Activated naive CD4-positive, alpha-beta T cell treated with anti-CD3 and anti-CD28 coated beads, Interleukin-2, amount 50 U/mL, for 16 hours (primary cell): ENCODE measurements around the gene JAKMIP3.

Source experiments
- DNase-seq: peaks from one replicate; pipeline ENCODE4 v3.0.0-alpha.2; 2020

JAKMIP3 gene

DNA sequence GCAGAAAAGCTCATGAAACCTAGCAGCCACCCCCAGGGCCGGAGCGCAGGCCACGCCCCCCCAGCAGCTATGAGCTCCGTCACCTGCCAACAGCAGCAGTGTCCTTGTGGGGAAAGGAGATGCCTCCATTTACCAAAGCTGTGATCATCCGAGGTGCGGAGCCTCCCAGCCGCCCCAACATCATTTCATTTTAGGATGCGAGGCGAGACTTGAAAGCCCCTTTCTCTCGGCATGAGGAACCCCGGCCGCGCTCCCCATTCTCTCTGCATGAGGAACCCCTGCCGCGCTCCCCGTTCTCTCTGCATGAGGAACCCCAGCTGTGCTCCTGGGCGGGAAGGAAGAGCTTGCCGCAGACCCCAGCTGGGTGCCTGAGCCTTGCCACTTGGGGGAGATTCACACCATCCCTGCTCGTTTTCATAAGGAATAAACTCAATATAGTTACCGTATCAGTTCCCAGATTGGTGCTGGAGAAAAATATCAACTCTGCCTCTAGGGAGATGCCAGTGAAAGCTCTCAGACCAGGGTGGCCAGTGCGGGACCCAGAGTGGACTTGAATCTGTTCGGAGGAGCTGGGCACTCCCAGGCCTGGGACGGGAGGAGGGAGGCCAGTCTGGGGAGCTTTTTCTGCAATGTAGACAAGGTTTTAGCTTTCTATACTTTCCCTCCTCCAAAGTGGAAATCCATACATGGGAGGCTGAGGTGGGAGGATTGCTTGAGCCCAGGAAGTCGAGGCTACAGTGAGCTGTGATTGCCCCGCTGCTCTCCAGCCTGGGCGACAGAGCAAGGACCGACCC, 35.0 kb downstream of the JAKMIP3 start:
- no peak for DNase-seq

DNA sequence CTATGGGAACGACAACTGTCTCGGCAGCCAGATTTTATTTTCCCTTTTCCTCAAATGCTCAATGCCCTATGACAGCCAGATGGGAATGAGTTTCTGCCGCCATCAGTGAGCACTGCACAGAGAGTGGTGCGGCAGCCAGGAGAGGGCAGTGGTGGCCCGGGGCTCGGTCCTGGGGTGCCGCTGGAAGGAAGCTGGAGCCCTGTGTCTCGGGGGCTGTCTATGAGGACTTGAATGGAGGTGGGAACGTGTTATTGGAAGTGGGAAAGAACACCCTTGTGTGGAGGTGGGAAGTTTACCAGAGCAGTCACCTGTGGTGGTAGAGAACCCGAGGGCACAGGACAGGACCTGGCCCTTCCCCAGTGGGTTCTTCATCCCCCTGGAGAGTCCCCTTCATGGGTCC, 35.8 kb downstream of the JAKMIP3 start:
- no peak for DNase-seq

DNA sequence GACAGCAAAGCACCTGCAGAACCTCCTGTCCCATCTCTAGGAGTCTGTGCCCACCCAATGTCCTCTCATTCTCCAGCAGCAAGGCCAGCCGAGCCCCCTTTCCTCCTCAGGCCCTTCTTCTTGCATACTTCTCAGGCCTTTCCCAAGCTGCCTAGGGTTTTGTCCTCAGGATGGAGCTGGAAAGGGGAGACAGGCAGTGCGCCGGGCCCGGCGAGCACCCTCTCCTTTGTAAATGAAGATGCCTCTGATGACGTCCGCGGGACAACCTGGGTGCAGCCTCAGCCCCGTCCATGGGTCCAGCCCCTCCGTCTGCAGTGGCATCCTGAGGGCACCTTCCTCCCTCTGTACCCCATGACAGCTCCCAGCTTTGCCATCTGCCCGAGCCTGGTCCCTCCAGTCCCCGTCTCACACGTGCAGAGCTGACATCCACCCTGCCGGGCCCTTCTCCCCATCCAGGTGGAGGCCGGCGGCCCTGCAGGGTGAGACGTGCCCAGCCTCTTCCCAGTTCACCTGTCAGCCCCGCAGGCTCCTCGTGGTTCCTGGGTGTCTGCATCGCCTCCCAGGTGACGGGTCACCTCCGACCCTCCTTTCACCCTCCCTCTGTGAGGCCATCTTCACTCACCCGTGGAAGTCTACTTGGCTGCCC, 36.4 kb downstream of the JAKMIP3 start:
- no peak for DNase-seq

DNA sequence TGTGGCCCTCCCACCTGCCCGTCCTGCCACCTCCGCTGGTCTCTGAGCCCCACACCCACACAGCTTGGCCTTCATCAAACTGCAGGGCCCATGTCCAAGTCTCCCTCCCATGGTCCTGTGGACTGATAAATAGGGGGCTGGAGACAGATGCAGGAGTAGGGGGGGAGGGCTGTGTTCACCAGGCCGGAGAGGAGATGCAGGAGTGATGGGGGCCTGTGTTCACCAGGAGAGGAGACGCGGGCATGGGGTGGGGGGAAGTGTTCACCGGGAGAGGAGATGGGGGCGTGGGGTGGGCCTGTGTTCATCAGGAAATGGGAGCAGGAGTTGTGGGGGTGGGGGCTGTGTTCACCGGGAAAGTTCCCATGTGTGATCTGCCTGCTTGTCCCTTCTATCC, 37.0 kb downstream of the JAKMIP3 start:
- no peak for DNase-seq

DNA sequence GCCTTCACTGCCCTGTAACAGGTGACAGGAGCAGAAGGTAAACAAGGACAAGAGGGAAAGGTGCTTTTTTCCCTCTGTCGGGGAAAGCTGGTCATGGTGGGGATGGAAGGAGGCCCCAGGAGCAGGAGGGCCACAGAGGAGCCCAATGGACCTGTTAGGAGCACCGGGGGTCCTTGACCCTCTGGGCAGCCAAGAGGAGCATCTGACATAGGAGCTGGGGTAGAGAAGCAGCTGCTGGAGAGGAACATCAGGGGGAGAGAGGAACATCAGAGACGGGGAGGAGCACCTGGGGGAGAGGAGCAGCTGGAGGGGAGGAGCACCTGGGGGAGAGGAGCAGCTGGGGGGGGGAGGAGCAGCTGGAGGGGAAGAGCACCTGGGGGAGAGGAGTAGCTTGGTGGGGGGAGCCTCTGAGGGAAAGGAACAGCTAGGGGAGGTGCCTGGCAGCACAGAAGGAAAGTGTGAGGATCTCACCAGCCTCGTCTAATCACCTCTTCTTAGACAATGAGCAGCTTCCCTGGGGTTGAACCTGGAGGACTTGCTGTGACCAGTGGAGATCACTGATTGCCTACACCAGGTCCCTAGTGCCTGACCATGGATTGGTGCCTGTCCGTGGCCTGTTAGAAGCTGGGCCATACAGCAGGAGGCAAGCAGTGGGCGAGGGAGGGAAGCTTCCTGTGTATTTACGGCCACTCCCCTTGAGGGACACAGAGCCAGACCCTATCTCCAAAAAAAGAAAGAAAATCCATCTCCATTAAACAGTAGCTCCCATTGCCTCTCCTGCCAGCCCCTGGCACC, 37.6 kb downstream of the JAKMIP3 start:
- DNase-seq: no peak

DNA sequence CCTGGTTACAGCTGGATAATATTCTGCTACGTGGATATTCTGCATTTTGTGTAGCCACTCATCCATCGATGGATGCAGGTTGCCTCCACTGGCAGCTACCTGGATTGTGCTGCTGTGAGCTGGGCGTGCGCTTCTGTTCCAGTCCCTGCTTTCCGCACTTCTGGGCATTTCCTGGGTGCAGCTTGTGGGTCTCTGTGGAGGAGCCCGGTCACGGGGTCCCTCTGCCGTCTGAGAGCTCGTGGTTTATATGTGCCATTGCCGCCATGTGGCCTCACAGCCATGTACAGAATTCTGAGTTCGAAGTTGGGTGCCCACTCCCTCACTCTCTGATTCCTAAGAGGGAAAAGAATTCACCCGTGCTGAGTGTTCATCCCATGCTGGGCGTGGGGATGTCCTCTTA, 38.3 kb downstream of the JAKMIP3 start:
- no peak for DNase-seq

DNA sequence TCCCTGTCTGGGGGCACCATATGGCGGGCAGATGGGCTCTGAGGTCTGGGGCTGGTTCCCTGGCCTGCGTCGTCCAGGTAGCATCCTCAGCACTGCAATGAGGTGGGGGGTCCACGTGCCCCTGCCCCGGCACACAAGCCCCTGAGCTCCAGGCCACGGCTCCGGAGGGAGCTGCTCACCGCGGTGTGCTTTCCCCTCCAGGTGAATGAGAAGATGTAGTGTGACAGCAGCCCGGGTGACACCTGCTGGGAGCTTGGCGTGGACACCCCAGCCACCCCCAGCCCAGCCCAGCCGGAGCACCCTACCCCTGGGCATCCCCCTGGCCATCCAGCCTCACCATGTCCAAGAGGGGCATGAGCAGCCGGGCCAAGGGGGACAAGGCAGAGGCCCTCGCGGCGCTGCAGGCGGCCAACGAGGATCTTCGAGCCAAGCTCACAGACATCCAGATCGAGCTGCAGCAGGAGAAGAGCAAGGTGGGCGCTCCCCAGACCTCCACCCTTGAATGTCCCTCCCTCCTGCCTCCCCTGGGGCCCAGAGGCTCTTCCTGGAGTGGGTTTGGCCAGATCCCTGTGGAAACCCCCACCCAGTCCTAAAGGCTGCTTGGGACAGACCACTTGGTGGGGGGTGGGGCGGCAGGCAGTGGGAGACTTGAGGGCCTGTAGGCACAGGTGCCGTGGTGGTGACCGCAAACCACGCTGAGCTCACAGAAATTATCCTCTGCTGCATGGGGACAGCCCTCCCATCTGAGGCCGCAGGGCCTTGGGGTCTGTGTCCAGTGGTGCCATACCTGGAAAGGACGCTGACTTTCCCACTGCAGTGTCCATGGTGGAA, 38.9 kb downstream of the JAKMIP3 start:
- no peak for DNase-seq

DNA sequence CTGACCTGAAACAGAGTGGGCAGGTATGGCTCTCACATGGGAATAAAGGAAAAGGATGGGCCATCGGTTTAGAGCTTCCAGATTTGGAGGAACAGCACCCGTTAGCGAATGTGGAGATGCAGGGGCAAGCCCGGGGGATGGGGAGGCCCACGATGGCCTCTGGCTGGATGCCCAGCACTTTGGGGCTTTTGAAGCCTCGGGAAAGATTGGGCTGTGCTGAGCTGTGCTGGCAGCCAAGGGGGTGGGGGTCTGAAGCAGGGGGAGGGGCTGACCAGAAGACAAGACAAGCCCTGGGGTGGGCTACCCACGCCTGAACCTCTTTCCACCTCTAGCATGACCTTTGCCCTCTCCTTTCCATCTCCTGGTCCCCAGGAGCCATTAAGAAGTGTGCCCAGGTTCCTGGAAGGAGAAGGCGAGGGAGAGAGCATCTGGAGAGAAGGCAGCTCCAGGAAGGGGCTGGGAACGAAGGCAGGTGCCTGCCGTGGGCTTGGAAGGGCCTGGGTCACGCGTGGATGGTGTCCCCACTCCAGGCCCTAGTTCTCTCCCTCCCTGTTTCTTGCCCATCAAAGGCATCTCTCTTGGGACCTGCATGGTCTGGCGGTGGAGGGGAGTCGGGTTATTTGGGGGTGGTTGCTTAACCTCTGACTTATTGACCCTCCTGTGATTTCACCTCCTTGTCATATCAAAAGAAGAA, 39.7 kb downstream of the JAKMIP3 start:
- no peak for DNase-seq

DNA sequence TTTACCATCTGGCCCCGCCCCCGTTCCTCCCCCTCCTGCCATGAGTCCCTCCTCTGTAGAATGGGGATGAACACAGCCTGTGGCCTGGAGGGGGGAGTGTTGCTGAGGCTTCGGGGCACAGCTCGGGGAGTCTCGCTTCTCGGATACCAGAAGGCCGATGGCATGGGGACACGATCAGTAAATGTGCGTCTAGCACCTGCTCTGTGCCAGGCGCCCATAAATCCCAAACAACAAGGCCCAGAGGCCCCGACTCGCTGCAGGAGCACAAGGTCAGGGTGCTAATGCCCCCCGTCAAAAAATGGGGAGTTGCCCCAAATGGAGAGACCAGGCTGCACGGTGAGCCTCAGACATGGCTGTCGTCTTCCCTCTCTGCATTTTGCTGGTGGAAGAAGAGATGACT, 40.7 kb downstream of the JAKMIP3 start:
- no peak for DNase-seq

DNA sequence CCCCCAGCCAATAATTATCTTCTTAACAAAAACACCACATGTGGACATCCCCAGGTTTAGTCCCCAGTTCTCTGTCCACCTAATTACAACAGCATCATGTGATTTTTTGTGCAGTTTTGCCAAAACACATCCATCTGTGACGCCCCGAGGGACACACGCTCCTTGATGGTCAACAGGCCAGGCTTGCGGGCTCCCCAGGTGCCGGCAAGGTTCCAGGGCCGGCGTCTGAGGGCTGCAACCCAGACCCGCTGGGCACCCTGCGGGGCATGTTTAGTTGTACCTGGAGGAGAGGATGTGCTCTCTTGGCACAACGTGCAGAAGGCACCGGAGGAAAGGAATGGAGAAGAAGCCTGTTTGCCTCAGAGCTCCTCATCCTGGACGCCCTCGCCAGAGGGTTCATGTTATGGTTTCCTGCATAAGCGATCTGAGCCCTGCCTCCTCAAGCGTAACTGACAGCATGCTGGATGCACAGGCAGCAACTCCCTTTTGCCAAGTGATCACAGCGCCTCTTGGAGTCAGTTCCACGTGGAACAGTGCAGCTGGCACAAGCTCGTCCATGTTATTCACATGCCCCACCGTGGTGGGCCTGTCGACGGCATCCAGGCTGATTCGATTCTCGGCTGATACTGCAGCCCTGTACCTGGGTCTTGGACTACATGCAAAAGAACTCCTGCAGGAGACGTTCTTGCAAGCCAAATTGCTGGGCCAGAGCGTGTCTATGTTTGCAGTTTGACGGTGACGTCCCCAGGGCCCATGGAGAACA, 41.6 kb downstream of the JAKMIP3 start:
- DNase-seq: no peak

DNA sequence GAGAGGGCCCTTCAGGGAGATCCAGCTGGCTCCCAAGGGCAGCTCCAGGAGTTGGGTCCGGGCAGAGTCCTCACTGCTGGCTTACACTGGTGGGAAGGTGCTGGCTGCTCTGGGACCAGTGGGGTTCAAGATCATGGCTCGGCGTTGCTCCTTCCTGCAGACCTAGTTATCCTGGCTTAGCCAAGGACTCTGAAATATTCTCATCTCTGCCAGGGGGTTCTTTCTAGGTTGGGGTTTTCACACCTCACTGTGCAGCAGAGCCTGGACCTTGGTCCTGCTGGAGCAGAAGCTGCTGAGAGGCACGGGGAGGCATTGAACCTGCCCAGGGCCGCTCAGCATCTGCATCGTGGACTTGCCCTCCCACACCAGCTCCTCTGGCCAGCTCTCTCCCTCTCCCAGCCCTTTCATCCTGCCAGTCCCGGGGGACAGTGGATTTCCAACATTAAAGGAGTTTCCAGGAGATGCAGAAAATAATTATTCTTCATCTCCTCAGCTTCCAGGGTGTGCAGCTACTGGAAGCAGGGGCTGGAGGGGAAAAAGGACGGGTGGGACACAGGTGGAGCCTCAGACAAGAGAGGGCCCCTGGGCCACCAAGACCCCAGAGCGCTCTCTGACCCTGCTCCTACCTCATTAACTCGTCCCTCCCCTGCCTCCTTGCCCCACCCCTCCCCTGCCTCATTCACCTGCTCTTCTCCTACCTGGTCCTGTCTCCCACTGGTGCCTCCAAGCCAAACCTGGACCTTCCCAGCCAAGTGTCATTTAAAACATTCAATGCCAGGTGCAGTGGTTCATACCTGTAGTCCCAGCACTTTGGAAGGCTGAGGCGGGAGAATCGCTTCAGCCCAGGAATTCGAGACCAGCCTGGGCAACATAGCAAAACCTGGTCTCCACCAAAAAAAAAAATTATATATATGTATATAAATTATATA, 42.5 kb downstream of the JAKMIP3 start:
- no peak for DNase-seq

DNA sequence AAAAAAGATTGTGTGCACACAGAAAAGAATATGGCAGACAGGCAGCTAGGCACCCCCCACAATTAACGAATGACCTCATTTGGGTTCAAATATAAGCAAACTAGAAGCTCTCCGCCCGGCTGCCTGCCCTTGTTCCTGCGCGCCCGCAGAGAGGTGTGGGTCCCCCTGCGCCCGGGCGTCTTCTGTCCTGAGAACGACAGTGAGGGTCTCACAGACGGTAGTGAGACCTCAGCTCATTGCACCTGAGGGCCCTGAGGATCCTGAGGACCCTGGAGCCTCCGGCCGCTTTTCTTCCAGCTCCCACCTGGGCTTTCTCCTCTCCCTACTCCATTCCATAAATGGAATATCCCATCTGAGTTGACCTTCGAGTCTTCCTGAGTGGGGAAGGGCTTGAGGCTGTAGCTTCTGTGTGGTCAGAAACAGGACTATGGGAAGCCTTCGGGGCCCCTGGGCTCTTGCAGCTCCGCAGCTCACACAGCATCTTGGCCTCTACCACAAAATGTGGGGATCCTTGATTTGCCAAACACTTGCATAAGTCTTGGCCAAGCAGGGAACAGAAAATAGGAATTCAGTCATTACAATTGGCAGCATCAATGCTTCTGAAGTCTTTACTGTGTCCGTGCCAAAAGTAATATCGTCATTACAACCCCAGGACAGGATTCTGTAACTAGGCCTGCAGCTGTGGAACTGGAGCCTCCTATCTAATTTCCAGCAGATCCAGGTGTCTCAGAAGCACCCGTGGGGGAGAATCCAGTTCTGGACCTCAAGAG, 43.8 kb downstream of the JAKMIP3 start:
- DNase-seq: no peak

DNA sequence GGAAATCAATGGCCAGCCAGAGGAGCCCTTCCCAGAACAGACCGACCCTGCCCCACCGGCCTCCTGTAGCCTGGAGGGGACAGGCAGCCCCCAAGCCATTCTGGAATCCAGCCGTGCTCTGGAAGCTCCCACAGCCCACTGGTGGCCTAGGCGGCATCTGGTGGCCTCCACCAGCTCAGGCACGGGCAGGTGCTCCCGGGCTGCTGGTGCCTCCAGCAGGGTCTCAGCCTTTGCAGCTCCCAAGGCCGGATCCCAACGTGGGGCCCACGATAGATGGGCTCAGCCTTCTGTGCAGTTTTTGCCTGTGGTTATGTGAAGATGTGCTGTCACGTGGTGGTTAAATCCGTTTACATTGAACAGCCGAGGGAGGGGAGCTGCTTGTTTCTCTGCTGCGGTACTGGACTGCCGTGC, 44.4 kb downstream of the JAKMIP3 start:
- DNase-seq: no peak

DNA sequence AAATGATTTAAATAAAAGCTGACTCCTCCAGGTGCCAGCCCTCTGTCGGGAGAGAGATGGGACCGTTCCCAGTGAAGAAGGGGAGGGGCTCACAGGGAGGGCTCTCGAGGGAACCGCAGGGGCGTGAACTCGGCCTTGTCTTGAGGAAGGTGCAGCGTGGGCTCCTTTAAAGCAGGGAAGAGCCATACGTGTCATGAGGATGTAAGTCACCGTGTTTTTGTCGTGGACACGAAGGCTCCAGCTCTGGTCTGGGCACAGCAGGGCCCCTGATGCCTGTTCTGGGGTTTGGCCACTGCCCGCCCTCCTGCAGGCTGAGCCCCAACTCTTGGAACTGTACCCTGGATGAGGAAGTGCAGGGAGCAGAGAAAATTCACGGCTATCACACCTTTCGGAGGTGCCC, 45.0 kb downstream of the JAKMIP3 start:
- DNase-seq: no peak

DNA sequence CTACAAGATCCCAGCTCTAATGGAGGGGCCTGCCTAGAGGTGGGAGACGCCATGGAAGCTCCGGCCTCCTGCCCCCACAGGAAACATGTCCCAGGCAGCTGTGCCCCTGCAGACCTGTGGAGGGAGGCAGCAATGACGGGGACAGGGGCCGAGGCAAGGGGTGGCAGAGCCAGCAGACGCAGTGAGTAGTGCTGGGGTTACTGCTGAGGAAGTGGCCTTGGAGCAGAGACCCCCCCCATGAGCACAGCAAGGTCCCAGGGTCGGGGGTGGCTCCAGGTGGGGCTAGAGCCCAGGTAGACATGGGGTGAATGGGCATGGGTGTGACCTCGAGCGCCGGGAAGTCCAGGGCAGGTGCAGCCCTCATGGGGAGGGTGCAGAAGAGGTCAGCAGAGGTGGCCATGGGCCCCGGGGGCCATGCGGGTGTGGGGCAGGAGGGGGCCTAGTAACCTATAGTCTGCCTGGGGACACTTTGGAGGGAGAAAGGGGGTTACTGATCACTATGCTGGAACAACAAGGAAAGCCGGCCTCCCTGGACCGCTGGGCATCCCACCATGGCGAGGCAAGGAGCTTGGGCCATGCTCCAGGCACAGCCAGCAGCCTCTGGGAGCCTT, 45.5 kb downstream of the JAKMIP3 start:
- DNase-seq: no peak

DNA sequence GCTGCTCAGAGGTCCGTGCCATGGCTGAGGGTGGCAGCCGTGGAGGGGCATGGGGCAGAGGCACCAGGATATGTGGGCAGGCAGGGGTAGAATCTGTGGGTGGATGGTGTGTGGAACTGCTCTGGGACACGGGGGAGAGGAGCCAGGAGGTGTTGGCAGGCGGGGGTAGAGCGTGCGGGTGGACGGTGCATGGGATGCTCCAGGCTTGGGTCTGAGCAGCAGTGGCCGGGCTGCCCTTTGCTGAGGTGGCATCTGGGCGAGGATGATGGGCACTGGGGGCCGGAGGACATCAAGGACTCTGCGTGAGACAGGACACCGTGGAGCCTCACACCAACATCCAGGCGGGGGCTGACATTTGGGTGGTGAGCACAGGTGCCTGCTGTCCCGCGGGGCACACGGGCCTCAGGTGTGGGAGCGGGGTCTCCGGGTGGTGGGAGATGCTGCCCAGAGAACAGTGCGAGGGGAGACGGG, 46.2 kb downstream of the JAKMIP3 start:
- no peak for DNase-seq

DNA sequence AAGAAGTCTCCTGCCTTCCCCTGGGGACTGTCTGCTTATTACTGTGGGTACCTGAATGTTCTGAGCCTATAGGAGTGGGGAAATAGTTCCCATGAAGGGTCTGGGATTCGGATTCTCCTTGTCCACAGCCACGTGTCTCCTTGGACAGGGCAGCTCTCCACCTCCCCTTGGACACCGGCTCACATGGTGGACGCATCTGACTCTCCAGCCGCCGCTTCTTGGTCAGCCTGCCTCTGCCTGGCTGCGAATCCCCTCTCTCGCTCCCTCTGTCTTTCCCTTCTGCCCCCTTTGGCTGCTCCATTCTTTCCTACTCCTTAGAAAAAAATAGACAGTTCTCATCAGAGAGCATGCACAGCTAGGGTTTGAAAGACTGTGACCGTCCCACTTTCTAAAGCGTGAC, 46.9 kb downstream of the JAKMIP3 start:
- DNase-seq: no peak

DNA sequence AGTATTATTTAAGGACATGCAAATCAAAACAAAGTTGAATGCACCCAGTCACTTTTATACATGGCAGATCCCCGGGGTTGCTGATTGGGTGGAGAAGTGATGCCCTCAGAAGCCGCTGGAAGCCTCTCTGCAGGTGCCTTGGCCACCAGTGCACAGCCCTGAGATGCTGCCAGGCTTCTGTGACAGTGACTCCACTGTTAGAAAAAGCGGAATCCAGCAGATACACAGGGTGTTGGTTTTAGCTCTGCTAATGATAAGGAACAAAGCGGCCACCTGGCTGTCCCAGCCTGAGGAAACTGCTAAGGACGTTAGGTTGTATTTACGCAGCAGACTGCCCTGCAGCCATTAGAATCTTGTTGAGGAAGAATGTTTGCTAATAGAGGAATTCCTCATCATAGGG, 47.5 kb downstream of the JAKMIP3 start:
- no peak for DNase-seq

DNA sequence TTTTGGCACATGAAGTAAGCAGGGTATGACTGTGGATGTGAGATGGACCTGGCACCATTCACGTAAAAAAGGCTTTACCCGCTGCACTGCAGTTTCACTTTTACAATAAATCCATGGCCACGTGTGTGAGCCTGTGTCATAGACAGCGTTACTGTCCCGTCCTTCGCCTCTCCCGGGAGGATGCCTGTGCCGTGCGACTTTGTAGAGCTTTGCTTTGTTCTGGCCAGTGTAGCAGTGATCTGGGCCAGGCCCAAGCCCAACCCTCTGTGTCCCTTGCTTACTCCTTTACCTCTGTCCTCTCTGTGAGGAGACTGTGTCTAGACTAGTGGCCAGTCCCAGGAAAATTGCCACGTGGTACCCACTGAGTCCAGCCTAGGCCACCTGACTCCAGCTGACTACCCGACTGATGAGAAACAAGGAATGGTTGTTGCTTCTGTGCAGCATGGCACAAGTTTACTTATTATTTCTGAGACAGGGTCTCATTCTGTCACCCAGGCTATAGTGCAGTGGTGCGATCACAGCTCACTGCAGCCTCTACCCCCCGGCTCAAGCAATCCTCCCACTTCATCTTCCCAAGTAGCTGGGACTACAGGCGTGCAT, 48.1 kb downstream of the JAKMIP3 start:
- no peak for DNase-seq
